Hepatocyte (in vitro differentiated cells): Measurements from ENCODE around the gene MEN1. TPM values are rescaled to one million over a fixed set of nuclear protein-coding genes. Genes with fewer than 3 reads are reported as not detected.

ENCODE experiments used
- DNase-seq: peaks from one replicate; pipeline ENCODE4 v3.0.0-alpha.2; 2016; ENCODE audit warnings: low spot score
- H2AFZ ChIP-seq: fragments of 200-600 bp; sonication (generic); 2 replicates; pipeline ENCODE4 v1.6.0; 2016; ENCODE audit warnings: antibody characterized with exemption, mild to moderate bottlenecking
- H3K27ac ChIP-seq: fragments of 200-600 bp; sonication (generic); 2 replicates; pipeline ENCODE4 v1.5.1; 2016; ENCODE audit warnings: mild to moderate bottlenecking
- H3K27me3 ChIP-seq: fragments of 200-600 bp; sonication (generic); 2 replicates; pipeline ENCODE4 v1.6.1; 2016
- H3K36me3 ChIP-seq: fragments of 200-600 bp; sonication (generic); replicated peaks from 2 replicates; pipeline ENCODE4 v1.5.1; 2016; ENCODE audit warnings: low read depth; ENCODE audit not compliant: insufficient read depth
- H3K4me1 ChIP-seq: fragments of 200-600 bp; sonication (generic); 2 replicates; pipeline ENCODE4 v1.5.1; 2016; ENCODE audit warnings: mild to moderate bottlenecking, moderate library complexity; ENCODE audit not compliant: insufficient read depth
- H3K4me2 ChIP-seq: fragments of 200-600 bp; sonication (generic); 2 replicates; pipeline ENCODE4 v1.6.0; 2016
- H3K4me3 ChIP-seq: fragments of 200-600 bp; sonication (generic); 2 replicates; pipeline ENCODE4 v1.5.1; 2016; ENCODE audit warnings: mild to moderate bottlenecking
- H3K79me2 ChIP-seq: fragments of 200-600 bp; sonication (generic); 2 replicates; pipeline ENCODE4 v1.6.0; 2017; ENCODE audit warnings: mild to moderate bottlenecking
- H3K9me2 ChIP-seq: fragments of 200-600 bp; sonication (generic); replicated peaks from 2 replicates; pipeline ENCODE4 v1.6.0; 2017; ENCODE audit warnings: mild to moderate bottlenecking; ENCODE audit not compliant: insufficient read depth
- H3K9me3 ChIP-seq: fragments of 200-600 bp; sonication (generic); 2 replicates; pipeline ENCODE4 v1.5.1; 2016; ENCODE audit warnings: low read depth, mild to moderate bottlenecking
- H4K20me1 ChIP-seq: fragments of 200-600 bp; sonication (generic); 2 replicates; pipeline ENCODE4 v1.6.0; 2016; ENCODE audit warnings: mild to moderate bottlenecking; ENCODE audit not compliant: insufficient read depth, poor library complexity, severe bottlenecking
- EZH2 ChIP-seq: fragments of 200-600 bp; sonication (generic); IDR thresholded peaks from 2 replicates; pipeline ENCODE4 v1.6.1; 2016; ENCODE audit warnings: antibody characterized with exemption, mild to moderate bottlenecking, borderline replicate concordance
- EZH2phosphoT487 ChIP-seq: fragments of 200-600 bp; sonication (generic); IDR thresholded peaks from one replicate; pipeline ENCODE4 v1.6.1; 2018; ENCODE audit warnings: antibody characterized with exemption, mild to moderate bottlenecking, low read depth, moderate library complexity; ENCODE audit not compliant: unreplicated experiment, severe bottlenecking
- WGBS: methylation state at CpG from one replicate; pipeline ENCODE4 v1.1.6; 2016; ENCODE audit warnings: low lambda C conversion rate; ENCODE audit errors: missing lambda C conversion rate; 5-methylcytosine and 5-hydroxymethylcytosine counted together
- polyA plus RNA-seq: library from polyadenylated mRNA; unstranded; fragments of >200 nt; fragmentation: Nextera tagmentation; extraction: Ambion mirVana; gene quantifications from 2 replicates; pipeline ENCODE4 v1.2.1, GENCODE V29; 2016
- total RNA-seq: library from RNA; depleted of rRNA; stranded (reverse); fragments of >200 nt; gene quantifications from 2 replicates; pipeline ENCODE4 v1.2.3, GENCODE V29; 2014
- TF ChIP-seq, protein P1 (sequence below): fragments of 200-600 bp; sonication (generic); IDR thresholded peaks from 2 replicates; pipeline ENCODE4 v1.5.1; 2016; ENCODE audit warnings: antibody characterized with exemption, mild to moderate bottlenecking; ENCODE audit not compliant: poor library complexity

Gene MEN1
- total and polyA plus RNA-seq, 2 experiments from 2014 or later, result 18.6 to 49.1 TPM

DNA sequence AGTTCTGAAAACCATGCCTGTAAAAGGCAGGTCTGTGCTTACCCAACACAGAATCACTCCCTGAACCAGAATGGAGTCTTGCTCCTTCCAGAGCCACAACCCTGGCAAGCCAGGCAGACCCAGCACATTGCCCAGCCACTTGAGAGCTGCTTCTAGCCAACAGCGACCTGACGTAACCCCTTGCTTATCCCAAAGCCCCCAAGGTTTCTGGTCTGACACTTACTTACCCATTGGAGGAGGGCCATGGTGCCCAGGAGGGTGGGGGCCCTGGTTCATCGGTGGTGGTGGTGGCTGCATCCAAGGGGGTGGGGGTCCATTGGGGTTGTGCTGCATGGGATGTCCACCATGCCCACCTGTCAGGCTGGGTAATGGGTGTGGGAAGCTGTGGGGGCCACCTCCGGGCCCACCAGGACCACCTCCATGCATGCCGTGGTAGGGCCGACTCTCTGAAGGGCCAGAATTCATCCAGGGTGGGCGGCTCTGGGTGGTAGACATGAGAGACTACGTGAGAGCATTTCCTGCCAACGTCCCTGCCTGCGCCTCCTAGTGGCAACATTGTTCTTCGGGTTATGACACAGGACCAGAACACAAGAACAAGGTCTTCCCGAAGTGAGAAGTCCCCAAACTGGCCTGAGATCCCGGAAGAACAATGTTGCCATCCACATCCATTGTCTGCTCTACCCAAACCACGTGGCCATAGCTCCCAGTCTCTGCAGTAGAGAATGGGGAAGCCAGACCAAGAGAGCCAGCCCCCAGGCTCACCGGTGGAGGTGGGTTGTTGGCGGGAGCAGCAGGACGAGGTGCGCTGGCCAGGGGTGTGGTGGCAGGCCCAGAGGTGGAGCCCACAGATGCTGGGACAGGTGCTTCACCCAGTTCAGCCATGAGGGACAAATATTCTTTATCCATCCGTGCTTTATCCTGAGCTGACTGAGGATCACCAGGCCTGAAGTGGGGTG lies 42.7 kb downstream of the MEN1 start:
- Histone ChIP-seq H3K4me3 (no peak overlapping the region), H3K4me2 (no peak overlapping the region), H3K27me3 (no peaks in the 10 kb centered on the region), H3K79me2 (peaks cover 53% of the 10 kb centered on the region), H4K20me1 (peaks cover 94% of the 10 kb centered on the region), H3K9me2 (no peaks in the 10 kb centered on the region), H3K9me3 (no peaks in the 10 kb centered on the region), H3K4me1 (no peaks in the 10 kb centered on the region), H3K27ac (no peak overlapping the region), H2AFZ (no peak overlapping the region), H3K36me3 (peaks cover 6% of the 10 kb centered on the region)
- TF ChIP-seq, protein P1, sequence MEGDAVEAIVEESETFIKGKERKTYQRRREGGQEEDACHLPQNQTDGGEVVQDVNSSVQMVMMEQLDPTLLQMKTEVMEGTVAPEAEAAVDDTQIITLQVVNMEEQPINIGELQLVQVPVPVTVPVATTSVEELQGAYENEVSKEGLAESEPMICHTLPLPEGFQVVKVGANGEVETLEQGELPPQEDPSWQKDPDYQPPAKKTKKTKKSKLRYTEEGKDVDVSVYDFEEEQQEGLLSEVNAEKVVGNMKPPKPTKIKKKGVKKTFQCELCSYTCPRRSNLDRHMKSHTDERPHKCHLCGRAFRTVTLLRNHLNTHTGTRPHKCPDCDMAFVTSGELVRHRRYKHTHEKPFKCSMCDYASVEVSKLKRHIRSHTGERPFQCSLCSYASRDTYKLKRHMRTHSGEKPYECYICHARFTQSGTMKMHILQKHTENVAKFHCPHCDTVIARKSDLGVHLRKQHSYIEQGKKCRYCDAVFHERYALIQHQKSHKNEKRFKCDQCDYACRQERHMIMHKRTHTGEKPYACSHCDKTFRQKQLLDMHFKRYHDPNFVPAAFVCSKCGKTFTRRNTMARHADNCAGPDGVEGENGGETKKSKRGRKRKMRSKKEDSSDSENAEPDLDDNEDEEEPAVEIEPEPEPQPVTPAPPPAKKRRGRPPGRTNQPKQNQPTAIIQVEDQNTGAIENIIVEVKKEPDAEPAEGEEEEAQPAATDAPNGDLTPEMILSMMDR, result peak; percentile 59
- no peak for TF ChIP-seq EZH2
- WGBS, result 74% methylated on average over 19 of the region's 19 CpGs
- peak; percentile 79 for DNase-seq

DNA sequence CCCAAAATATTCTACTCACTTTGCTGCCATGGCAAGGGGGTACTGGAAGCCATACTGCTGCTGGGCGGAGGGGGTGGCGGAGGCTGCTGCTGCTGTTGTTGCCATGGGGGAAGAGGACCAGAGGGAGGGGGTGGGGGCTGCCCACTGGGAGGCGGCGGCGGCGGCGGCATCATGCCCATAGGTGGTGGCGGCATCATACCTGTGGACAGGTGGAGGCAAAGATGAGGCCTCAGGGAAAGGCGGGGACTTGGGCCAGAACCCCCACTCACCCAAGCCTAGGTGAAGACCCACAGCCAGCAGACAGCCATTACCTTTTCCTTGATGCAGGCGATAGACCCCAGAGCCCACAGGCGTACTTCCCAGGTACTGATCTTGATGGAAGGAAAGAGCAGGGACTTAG lies 43.5 kb downstream of the MEN1 start:
- no peak overlapping the region for H3K27ac ChIP-seq
- no peak overlapping the region for H3K4me3 ChIP-seq
- H3K4me1 ChIP-seq, result no peaks in the 10 kb centered on the region
- no peaks in the 10 kb centered on the region for H3K9me2 ChIP-seq
- no peak overlapping the region for H3K4me2 ChIP-seq
- peaks cover 91% of the 10 kb centered on the region for H4K20me1 ChIP-seq
- TF ChIP-seq, protein P1, result no peak
- TF ChIP-seq EZH2phosphoT487, result no peak
- no peak for TF ChIP-seq EZH2
- 100% methylated on average over 4 of the region's 11 CpGs for WGBS
- H3K36me3 ChIP-seq, result peaks cover 6% of the 10 kb centered on the region
- H3K9me3 ChIP-seq, result no peaks in the 10 kb centered on the region
- no peaks in the 10 kb centered on the region for H3K27me3 ChIP-seq
- H2AFZ ChIP-seq, result no peak overlapping the region
- DNase-seq, result no peak
- H3K79me2 ChIP-seq, result peaks cover 46% of the 10 kb centered on the region

DNA sequence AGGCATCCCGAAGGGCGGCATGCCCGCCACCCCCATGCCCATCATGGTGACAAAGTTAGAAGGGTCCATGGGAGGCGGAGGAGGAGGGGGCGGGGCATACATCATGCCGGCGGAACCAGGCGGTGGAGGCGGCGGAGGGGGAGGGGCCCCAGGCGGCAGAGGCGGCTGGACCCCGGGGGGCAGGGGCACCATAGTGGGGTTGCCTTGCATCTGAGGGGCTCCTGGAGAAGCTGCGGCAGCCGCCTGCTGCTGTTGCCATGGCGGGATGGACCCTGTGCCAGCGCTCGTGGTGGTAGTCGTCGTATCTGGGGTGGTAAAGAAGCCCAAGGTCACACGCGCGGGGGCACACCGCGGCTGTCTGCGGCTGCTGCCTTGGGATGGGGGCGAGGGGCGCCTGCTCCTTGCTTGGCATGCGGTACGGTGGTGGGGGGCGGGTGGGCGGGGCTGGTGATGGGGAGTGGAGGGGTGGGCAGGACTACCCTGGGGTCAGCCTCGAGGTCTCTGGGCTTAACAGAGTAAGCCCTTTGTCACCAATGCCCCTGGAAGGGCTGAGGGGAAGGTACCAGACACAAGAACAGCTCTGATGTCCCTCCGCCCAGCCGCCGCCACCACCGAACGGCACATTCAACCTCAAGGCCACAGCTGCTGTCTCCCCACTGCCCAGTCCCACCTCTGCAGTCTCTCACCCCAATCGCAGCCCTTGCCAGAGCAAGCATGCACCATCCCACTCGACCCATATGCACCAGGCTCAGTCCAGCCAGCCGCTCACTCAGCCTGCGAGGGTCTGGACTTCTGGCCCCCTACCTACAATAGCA lies 44.3 kb downstream of the MEN1 start:
- WGBS, result 96% methylated on average over 25 of the region's 42 CpGs
- Histone ChIP-seq H3K4me1 (no peaks in the 10 kb centered on the region), H3K36me3 (peaks cover 6% of the 10 kb centered on the region), H3K27ac (no peak overlapping the region), H3K79me2 (peaks cover 37% of the 10 kb centered on the region), H3K27me3 (no peaks in the 10 kb centered on the region), H3K9me2 (no peaks in the 10 kb centered on the region), H3K9me3 (no peaks in the 10 kb centered on the region), H4K20me1 (peaks cover 83% of the 10 kb centered on the region), H3K4me2 (no peak overlapping the region), H3K4me3 (no peak overlapping the region), H2AFZ (no peak overlapping the region)
- TF ChIP-seq, protein P1, result no peak
- no peak for TF ChIP-seq EZH2phosphoT487
- TF ChIP-seq EZH2, result no peak
- no peak for DNase-seq
